ENCODE data around the gene PPARG.
"Not testable (repeated sequence)": the region's sequence is repeated elsewhere in the genome, so short reads cannot be mapped to it uniquely, and the experiment has no call there.

PPARG gene

DNA sequence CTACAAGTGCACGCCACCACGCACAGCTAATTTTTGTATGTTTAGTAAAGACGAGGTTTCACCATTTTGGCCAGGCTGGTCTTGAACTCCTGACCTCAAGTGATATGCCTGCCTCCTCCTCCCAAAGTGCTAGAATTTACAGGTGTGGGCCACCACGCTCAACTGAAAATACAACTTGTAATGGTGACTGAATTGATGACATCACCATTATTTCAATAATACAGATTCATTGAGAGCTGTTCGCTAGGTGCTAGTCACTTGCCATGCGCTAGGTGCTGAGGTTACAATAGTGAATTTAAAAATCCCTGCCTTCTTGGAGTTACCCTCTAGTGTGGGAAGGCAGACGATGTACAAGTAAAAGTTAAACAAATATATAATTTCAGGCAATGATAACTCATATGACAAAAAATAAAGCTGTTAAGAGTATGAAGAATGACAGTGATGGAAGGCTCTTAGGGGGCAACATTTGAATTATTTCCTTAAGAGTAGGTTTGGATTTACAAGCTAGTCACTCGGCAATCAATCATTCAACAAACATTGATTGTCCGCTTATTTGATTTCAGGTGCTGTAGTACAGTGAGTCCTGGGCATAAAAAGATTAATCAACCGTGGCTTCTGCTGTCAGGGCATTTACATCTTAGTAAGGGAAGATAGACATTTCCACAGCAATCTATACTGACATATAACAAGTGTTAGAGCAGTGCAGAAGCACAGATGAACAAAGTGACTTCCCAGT is 9.1 kb upstream of the PPARG start:
- DNase-seq = no peak

- DNase-seq = no peak
These were observed 8.5 kb upstream of the PPARG start for GRCh38 chr3:12280357-12280806.

DNA sequence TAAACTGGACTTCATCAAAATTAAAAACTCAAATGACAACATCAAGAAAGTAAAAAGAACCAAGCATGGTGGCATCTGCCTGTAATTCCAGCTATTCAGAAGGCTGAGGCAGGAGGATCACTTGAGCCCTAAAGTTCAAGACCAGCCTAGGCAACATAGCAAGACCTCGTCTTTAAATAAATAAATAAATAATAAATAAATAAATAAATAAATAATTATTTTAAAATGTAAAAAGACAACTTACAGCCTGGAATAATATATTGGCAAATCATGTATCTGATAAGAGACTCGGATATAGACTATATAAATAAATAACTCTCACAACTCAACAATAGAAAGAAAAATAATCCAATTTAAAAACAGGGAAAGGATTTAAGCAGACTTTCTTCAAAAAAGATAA is 4.3 kb upstream of the PPARG start:
- DNase-seq = no peak

- no peak for DNase-seq
These were observed 3.8 kb upstream of the PPARG start for GRCh38 chr3:12285003-12285555.

DNA sequence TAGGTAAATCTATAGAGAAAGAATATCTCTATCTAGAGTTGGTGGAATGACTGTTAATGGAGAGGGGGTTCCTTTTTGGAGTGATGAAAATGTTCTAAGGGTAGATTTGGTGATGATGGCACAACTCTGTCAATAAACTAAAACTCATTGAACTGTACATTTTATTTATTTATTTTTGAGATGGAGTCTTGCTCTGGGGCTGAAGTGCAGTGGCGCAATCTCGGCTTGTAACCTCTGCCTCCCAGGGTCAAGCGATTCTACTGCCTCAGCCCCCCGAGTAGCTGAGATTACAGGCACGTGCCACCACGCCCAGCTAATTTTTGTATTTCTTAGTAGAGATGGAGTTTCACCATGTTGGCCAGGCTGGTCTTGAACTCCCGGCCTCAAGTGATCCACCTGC is 3.1 kb upstream of the PPARG start:
- not testable (repeated sequence) for DNase-seq

- DNase-seq = no peak
These were observed 2.4 kb upstream of the PPARG start for GRCh38 chr3:12286504-12286903.

- peak; percentile 31 for DNase-seq
These were observed 1.7 kb upstream of the PPARG start for GRCh38 chr3:12286927-12287726.

DNA sequence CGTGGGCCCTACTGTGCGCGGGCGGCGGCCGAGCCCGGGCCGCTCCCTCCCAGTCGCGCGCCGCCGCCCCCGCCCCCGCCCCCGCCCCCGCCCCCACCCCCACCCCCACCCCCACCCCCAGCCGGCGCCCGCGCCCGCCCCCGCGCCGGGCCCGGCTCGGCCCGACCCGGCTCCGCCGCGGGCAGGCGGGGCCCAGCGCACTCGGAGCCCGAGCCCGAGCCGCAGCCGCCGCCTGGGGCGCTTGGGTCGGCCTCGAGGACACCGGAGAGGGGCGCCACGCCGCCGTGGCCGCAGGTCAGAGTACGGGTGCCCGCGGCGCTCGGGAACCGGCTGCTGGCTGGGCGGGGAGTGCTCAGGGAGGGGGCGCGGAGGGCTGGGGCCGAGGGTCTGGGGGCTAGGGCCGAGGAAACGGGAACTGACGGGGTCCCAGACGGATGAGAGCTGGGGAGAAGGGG is 1.1 kb upstream of the PPARG start:
- DNase-seq = peak; percentile 36

DNA sequence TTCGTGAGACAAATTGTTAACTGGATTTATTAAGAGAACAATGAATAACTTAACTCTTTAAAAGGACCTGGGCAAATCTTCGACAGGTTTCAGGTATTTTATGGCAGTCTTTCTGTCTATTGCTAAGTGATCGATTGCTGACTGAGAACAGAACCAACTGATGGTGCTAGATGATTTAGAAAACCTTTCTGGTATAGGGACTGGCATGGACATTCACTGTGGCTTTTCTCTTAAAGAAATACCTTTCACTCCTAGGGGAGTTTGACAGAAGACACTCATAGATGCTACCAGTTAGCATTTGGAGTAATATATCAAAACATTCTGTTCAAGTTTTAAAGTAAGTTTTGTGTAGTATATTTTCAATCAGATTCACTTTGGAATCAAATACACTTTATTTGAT is 654 bp downstream of the PPARG start:
- DNase-seq = no peak

DNA sequence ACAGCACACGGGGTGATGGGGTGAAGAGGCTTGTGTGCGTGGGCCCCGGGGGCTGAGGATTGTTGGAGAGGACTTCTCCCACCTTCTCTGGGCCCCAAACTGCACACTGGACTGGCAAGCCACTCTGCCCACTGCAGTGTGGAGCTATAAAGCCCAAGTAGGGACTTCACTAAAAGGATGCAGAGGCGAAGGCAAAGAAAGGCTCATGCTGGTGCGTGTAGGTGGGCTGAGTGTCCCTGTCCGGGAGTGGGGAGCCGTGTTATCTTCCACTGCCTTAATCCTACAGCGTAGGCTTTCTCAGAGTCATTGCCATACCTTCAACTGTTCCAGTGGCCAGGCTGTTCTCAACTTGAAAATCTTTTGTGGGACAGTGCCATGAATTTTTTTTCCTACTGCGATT is 3.9 kb downstream of the PPARG start:
- DNase-seq = no peak

GRCh38 chr3:12294885-12295580 is 6.2 kb downstream of the PPARG start:
- no peak for DNase-seq

GRCh38 chr3:12296511-12296910 is 7.6 kb downstream of the PPARG start:
- DNase-seq = no peak

DNA sequence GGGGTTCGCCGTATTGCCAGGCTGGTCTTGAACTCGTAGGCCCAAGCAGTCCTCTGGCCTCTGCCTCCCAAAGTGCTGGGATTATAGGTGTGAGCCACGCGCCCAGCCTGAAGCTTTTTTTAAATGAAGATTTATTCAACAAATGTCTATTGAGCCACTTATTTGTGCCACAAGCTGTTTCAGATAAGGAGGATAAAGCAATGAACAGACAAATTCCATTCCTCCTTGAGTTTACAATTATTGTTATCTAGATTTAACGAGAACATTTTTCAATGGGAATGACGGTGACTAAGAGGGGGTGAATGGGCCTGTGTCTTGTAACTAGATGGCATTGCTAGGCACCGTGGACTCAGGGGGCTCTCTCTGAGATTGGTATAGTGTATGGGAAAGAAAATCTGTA is 10.2 kb downstream of the PPARG start:
- no peak for DNase-seq

DNA sequence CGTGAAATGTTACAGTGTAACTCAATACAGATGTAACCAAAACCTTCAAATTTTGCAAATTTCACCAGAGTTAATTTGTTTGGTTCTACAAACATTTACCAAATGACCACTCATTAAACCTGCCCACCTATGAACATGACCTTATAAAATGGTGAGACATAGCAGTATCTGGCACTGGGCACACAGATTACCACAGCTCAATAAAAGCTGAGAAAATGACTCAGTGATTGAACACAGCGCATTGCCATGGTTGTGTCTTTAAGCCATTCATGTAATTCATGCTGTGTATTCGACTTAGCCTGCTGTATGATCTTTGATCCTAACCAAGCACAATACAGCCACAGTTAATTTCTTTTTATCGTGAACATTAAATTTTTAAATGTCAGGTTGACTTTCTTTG is 11.3 kb downstream of the PPARG start:
- DNase-seq = no peak

GRCh38 chr3:12301031-12301430 is 12.2 kb downstream of the PPARG start:
- DNase-seq = no peak

DNA sequence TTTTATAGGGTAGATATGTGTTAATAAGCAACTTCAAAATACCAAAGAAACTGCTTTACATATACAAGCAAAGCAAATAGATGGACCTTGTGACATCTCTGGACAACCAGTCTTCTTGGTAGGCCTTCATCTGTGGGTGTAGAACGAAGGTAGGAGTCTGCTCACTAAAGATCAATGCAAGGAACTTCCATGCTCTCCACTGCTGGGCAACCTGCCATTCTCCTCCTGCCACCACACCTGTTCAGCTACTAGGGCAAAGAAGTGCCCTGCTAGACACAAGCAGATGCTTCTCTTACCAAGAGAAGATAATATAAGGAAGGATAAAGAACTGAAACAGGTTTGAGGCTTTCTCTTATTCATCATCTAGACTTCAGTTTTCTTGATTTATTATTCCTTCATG is 12.6 kb downstream of the PPARG start:
- no peak for DNase-seq

DNA sequence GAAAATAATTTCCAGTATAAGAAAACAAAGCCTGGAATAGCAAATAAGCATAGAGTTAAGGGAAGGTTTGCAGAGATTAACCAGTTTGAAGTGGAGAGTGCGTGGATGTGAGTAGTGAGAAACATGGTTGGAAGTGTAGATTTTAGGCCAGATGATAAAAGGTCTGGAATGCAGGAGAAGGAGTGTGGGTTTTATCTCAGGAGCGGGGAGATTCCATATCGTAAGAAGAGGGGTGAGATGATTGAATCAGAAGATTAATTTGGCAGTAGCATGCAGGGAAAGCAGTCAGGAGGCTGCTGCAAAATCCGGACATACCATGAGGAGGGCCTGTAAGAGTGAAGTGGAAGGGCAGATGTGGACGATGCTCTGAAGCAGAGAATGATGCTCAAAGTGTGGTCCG is 13.7 kb downstream of the PPARG start:
- no peak for DNase-seq

- no peak for DNase-seq
These were observed 14.7 kb downstream of the PPARG start for GRCh38 chr3:12303534-12303933.

DNA sequence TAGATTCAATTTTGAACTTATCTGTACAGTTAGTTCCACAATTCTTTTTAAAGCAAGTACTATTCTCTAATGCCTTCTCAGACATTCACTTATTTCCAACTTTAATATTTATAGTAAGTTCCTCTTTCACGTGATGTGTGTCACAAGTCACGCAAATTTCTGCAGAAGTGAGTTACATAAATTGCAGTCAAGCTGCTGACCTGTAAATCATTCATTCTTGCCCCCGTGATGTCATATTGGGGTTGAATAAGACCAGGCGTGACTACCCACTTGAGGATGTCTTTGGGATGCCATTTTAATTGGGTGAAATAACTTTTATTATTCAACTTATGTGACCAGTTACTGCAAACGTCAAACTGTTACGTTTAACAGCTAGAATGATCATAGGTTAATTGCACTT is 15.1 kb downstream of the PPARG start:
- DNase-seq = no peak

- no peak for DNase-seq
These were observed 18.3 kb downstream of the PPARG start for GRCh38 chr3:12307136-12307535.

- DNase-seq = no peak
These were observed 19.6 kb downstream of the PPARG start for GRCh38 chr3:12308517-12308916.

DNA sequence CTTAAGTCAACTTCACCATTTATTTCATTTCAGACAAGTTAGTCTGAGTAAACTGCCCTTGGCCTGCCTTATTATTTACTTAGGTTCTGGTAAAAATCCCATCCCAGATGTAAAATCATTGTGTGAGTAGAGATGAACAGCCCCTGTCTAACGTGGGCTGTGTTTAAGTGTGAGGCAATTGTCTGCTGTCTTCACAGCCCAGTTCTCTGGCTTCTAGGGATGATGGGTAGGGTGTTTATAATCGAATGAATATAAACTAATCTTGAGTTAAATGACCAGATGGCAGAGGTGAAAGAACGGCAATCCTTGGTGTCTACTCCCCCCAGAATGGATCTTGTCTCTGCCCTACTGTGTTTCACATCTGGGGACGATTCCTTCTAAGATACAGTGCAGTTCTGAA is 20.8 kb downstream of the PPARG start:
- DNase-seq = no peak

DNA sequence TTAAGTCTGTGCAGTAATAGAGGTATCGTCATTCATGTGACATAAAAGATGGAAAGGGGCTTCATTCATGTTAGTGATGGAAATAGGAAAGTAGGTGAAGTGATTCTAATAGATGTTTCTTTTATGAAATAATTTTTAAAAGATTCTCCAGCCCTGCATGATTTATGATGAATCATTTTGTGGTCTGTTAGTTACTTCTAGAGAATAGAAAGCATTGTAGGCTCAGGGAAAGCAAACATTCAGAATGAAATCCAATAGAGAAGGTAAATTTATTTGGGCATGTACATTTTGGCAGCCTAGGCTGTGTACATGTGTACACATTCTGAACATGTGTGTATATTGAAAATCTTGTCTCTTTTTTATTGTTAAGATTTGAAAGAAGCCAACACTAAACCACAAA is 23.1 kb downstream of the PPARG start:
- no peak for DNase-seq

All from NCI-H69 (cell line).